B cell (primary cell): Measurements from ENCODE around the gene ACTR6.

ENCODE experiments used
- CTCF ChIP-seq: fragments of 200-600 bp; IDR thresholded peaks from one replicate; pipeline ENCODE4 v1.8.0; 2022; ENCODE audit warnings: antibody characterized with exemption, mild to moderate bottlenecking
- EZH2 ChIP-seq: IDR thresholded peaks from 2 replicates; pipeline ENCODE4 v1.6.1; 2012; ENCODE audit warnings: borderline replicate concordance, low read depth, mild to moderate bottlenecking, moderate library complexity, low read length; ENCODE audit not compliant: insufficient read depth, poor library complexity, severe bottlenecking

- no peak for TF ChIP-seq CTCF
- TF ChIP-seq EZH2 = no peak
These were observed 65.3 kb downstream of the ACTR6 start for GRCh38 chr12:100265732-100266584.
